Suprapubic skin (tissue), 4 donors: ENCODE results near the gene ZNF655. TPM values are rescaled to one million over a fixed set of nuclear protein-coding genes. Genes with fewer than 3 reads are reported as not detected.

Source experiments
- DNase-seq, 2 donors: peaks; one replicate each; pipeline ENCODE4 v3.0.0-alpha.2; 2019; ENCODE audit warnings: low spot score in 2 of 2
- H3K27ac ChIP-seq: fragments of 200-600 bp; sonication (generic); one replicate; pipeline ENCODE4 v1.5.1; 2019
- H3K27me3 ChIP-seq: fragments of 200-600 bp; sonication (generic); one replicate; pipeline ENCODE4 v1.5.1; 2019
- H3K36me3 ChIP-seq: fragments of 200-600 bp; sonication (generic); one replicate; pipeline ENCODE4 v1.5.1; 2019
- H3K4me1 ChIP-seq: fragments of 200-600 bp; sonication (generic); one replicate; pipeline ENCODE4 v1.5.1; 2019
- H3K4me3 ChIP-seq: fragments of 200-600 bp; sonication (generic); one replicate; pipeline ENCODE4 v1.5.1; 2019; ENCODE audit warnings: mild to moderate bottlenecking
- H3K9me3 ChIP-seq: fragments of 200-600 bp; sonication (generic); one replicate; pipeline ENCODE4 v1.5.1; 2019
- EP300 ChIP-seq: sonication (generic); formaldehyde crosslinking; IDR thresholded peaks from one replicate; pipeline ENCODE4 v1.6.1; 2017; ENCODE audit warnings: antibody characterized with exemption
- POLR2A ChIP-seq, 2 donors: fragments of 450-650 bp; IDR thresholded peaks; one replicate each; pipeline ENCODE4 v1.6.1; 2017; ENCODE audit warnings: antibody characterized with exemption in 2 of 2, mild to moderate bottlenecking in 2 of 2, moderate library complexity in 2 of 2
- POLR2AphosphoS5 ChIP-seq, 3 donors: sonication (generic); formaldehyde crosslinking; IDR thresholded peaks; one replicate each; pipeline ENCODE4 v1.6.1; 2017; ENCODE audit warnings: antibody characterized with exemption in 3 of 3
- WGBS: methylation state at CpG from one replicate; pipeline ENCODE4 v1.1.5; 2018; 5-methylcytosine and 5-hydroxymethylcytosine counted together
- total RNA-seq, 4 donors: library from RNA; depleted of rRNA; stranded (reverse); fragments of >200 nt; gene quantifications; one replicate each; pipeline ENCODE4 v1.1.0, GENCODE V29; 2016
- TF ChIP-seq, protein P1 (sequence below), 2 donors: fragments of 200-600 bp in 1 of 2; fragments of 450-650 bp in 1 of 2; sonication (generic) in 1 of 2; IDR thresholded peaks; one replicate each; pipeline ENCODE4 v1.5.1; 2016 to 2019; ENCODE audit warnings: antibody characterized with exemption in 2 of 2, mild to moderate bottlenecking in 1 of 2, moderate library complexity in 1 of 2

ZNF655 gene
- total RNA-seq, 4 donors from 2014 or later: 122 to 240 (median 146) TPM

DNA sequence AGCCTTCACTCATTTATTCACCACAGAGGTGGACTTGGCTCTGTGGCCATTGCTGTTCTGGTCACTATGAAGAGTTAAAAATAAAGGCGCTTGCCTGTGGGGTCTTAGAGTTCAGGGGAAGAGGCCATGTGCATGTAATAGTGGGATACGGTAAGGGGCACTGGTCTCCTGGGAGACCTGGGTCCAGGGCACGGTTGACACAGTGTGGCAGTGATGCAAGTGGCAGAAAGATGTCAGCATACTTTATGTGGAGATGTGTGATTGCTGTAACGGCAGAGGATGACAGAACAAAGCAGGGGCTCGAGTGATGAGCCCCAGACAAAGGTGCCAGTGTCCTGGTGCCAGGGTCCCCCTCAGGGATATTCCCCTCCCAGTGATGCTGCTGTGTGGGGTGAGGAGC is 66.9 kb downstream of the ZNF655 start:
- Histone ChIP-seq H3K36me3 (peaks cover 100% of the 10 kb centered on the region), H3K9me3 (no peaks in the 10 kb centered on the region)
- no peak for DNase-seq

DNA sequence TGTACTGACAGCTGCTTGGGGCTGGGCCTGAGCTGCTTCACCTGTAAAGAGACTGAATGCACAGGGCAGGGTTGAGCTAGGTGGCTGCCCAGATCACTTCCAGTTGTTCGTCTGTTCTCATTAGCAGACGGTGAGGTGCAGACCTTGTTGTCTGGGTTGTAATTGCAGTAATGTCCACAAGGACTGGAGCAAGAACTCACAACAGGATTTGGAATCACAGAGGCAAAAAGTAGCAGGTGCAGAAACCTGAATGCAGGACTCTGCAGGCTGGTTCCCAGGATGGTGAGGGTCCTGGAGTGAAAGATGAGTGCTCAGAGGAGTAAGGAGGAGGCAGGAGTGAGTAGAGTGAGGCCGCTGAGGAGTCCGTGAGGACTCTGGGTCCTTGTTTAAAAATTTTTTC is 67.5 kb downstream of the ZNF655 start:
- Histone ChIP-seq H3K36me3 (peaks cover 100% of the 10 kb centered on the region), H3K4me1 (peaks cover 12% of the 10 kb centered on the region), H3K27me3 (no peaks in the 10 kb centered on the region), H3K9me3 (no peaks in the 10 kb centered on the region), H3K27ac (no peak overlapping the region), H3K4me3 (no peak overlapping the region)
- 88% methylated on average over 4 of the region's 4 CpGs for WGBS
- no peak for DNase-seq
- no peak for TF ChIP-seq EP300
- TF ChIP-seq, protein P1, sequence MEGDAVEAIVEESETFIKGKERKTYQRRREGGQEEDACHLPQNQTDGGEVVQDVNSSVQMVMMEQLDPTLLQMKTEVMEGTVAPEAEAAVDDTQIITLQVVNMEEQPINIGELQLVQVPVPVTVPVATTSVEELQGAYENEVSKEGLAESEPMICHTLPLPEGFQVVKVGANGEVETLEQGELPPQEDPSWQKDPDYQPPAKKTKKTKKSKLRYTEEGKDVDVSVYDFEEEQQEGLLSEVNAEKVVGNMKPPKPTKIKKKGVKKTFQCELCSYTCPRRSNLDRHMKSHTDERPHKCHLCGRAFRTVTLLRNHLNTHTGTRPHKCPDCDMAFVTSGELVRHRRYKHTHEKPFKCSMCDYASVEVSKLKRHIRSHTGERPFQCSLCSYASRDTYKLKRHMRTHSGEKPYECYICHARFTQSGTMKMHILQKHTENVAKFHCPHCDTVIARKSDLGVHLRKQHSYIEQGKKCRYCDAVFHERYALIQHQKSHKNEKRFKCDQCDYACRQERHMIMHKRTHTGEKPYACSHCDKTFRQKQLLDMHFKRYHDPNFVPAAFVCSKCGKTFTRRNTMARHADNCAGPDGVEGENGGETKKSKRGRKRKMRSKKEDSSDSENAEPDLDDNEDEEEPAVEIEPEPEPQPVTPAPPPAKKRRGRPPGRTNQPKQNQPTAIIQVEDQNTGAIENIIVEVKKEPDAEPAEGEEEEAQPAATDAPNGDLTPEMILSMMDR (IDR thresholded peaks at IDR 0.05): no peak
- TF ChIP-seq POLR2AphosphoS5 (IDR thresholded peaks at IDR 0.05): no peak
- TF ChIP-seq POLR2A (IDR thresholded peaks at IDR 0.05): no peak

More for the DNA sequence above, 66.9 kb downstream of the ZNF655 start:
- Histone ChIP-seq H3K27me3 (no peaks in the 10 kb centered on the region), H3K4me3 (no peak overlapping the region), H3K4me1 (peaks cover 12% of the 10 kb centered on the region), H3K27ac (no peak overlapping the region)
- 85% methylated on average over 5 of the region's 5 CpGs for WGBS
- TF ChIP-seq EP300: no peak
- TF ChIP-seq POLR2AphosphoS5 (IDR thresholded peaks at IDR 0.05): no peak
- no peak for TF ChIP-seq POLR2A (IDR thresholded peaks at IDR 0.05)
- TF ChIP-seq, protein P1 (IDR thresholded peaks at IDR 0.05): no peak

Other genes starting within 250 kb of the ZNF655 start
- 100 to 1,000 TPM in 3 of 4 donors, 10 to 100 TPM in 1; 98.1 to 169 (median 140) TPM for gene ARPC1A, start 232.7 kb upstream of the ZNF655 start, total RNA-seq
- gene ARPC1B, start 183.9 kb upstream of the ZNF655 start, total RNA-seq: 10 to 100 TPM; 48.9 to 66.9 (median 64.2) TPM
- 10 to 100 TPM; 47.2 to 68.5 (median 48.3) TPM for gene PDAP1, start 150.0 kb upstream of the ZNF655 start, total RNA-seq
- gene BUD31, start 149.7 kb upstream of the ZNF655 start, total RNA-seq: 10 to 100 TPM; 50.3 to 71.4 (median 60.3) TPM
- 10 to 100 TPM in 2 of 4 donors, 1 to 10 TPM in 2; 7.7 to 14.8 (median 10.7) TPM for gene PTCD1, start 119.8 kb upstream of the ZNF655 start, total RNA-seq
- gene CPSF4, start 119.7 kb upstream of the ZNF655 start, total RNA-seq: 10 to 100 TPM; 35.0 to 59.9 (median 41.7) TPM
- gene ATP5MF, start 92.5 kb upstream of the ZNF655 start, total RNA-seq: 100 to 1,000 TPM; 463 to 798 (median 745) TPM
- gene ZNF789, start 85.8 kb upstream of the ZNF655 start, total RNA-seq: 10 to 100 TPM in 1 of 4 donors, 1 to 10 TPM in 3; 4.4 to 16.3 (median 5.3) TPM
- gene ZNF394, start 58.4 kb upstream of the ZNF655 start, total RNA-seq: 10 to 100 TPM; 39.4 to 63.2 (median 53.9) TPM
- gene ZKSCAN5, start 54.0 kb upstream of the ZNF655 start, total RNA-seq: 1 to 10 TPM; 5.7 to 8.5 (median 7.4) TPM
- 1 to 10 TPM; 2.7 to 6.9 (median 5.0) TPM for gene FAM200A, start 6.5 kb upstream of the ZNF655 start, total RNA-seq
- gene TMEM225B, start 39.6 kb downstream of the ZNF655 start, total RNA-seq: 1 to 10 TPM; 1.4 to 6.8 (median 2.1) TPM
- gene ZSCAN25, start 58.3 kb downstream of the ZNF655 start, total RNA-seq: 10 to 100 TPM; 15.3 to 46.1 (median 20.0) TPM
- gene CYP3A5, start 121.4 kb downstream of the ZNF655 start, total RNA-seq: 100 to 1,000 TPM in 1 of 4 donors, 10 to 100 TPM in 3; 50.0 to 448 (median 92.1) TPM
- gene CYP3A7, start 176.6 kb downstream of the ZNF655 start, total RNA-seq: under 1 TPM in 1 of 4 donors, not detected in 3; 0.49 TPM
- gene CYP3A4, start 225.5 kb downstream of the ZNF655 start, total RNA-seq: 1 to 10 TPM; 2.3 to 7.8 (median 4.4) TPM